ENCODE data around the gene MEX3D.
"Not testable (repeated sequence)": the region's sequence is repeated elsewhere in the genome, so short reads cannot be mapped to it uniquely, and the experiment has no call there.

Gene MEX3D

GRCh38 chr19:1533510-1534150 is 34.5 kb downstream of the MEX3D start:
- no peak for DNase-seq

DNA sequence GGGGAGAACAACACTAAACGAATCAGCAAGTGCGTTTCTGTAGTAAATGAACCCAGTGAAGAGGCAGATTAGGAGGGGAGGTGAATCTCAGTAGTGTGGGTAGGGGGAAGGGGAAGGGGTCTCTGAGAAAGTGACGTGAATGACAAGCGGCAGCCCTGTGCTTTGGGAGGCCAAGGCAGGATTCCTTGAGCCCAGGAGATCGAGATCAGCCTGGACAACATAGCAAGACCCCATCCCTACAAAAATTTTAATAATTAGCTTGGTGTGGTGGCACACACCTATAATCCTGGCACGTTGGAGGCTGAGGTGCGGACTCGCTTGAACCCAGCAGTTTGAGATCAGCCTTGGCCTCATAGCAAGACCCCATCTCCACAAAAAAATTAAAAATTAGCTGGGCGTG is 36.1 kb downstream of the MEX3D start:
- DNase-seq: no peak

- no peak for DNase-seq
Measured at GRCh38 chr19:1531587-1531986, 36.5 kb downstream of the MEX3D start.

DNA sequence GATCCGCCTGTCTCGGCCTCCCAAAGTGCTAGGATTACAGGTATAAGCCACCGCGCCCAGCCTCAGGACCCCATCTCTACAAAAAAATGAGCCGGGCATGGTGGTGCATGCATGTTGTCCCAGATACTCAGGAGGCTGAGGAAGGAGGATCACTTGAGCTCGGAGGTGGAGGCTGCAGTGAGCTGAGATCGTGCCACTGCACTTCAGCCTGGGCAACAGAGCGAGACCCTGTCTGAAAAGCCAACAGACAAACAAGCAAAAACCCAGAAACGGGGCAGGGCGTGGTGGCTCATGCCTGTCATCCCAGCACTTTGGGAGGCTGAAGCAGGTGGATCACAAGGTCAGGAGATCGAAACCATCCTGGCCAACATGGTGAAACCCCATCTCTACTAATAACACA is 37.3 kb downstream of the MEX3D start:
- DNase-seq: not testable (repeated sequence)

GRCh38 chr19:1529430-1529816 is 38.7 kb downstream of the MEX3D start:
- no peak for DNase-seq

GRCh38 chr19:1528596-1529429 is 39.3 kb downstream of the MEX3D start:
- DNase-seq: no peak

DNA sequence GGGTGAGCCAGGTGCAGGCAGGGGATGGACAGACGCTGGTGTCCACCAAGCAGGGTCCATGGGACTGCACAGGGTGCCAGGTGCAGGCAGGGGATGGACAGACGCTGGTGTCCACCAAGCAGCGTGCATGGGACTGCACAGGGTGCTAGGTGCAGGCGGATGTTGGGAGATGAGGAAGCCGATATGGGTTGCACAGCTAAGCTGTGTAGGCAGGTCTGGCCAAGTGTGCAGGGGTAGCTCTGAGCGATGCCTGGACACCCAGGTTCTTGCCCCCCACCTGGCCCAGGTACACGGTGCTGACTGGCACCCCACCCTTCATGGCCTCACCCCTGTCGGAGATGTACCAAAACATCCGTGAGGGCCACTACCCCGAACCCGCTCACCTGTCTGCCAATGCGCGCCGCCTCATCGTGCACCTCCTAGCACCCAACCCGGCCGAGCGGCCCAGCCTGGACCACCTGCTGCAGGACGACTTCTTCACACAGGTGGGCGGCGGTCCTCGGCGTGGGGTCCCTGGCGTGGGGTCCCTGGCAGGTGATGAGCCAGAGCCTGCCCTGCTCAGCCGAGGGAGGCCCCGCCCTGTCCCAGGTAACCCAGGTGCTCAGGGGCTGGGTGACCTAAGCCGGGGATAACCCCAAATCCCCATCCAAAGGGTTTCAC is 40.3 kb downstream of the MEX3D start:
- no peak for DNase-seq

- DNase-seq: no peak
Measured at GRCh38 chr19:1526979-1527649, 41.0 kb downstream of the MEX3D start.

- no peak for DNase-seq
Measured at GRCh38 chr19:1526066-1526778, 41.9 kb downstream of the MEX3D start.

- no peak for DNase-seq
Measured at GRCh38 chr19:1525343-1525742, 42.8 kb downstream of the MEX3D start.

- DNase-seq: no peak
Measured at GRCh38 chr19:1524972-1525325, 43.2 kb downstream of the MEX3D start.

DNA sequence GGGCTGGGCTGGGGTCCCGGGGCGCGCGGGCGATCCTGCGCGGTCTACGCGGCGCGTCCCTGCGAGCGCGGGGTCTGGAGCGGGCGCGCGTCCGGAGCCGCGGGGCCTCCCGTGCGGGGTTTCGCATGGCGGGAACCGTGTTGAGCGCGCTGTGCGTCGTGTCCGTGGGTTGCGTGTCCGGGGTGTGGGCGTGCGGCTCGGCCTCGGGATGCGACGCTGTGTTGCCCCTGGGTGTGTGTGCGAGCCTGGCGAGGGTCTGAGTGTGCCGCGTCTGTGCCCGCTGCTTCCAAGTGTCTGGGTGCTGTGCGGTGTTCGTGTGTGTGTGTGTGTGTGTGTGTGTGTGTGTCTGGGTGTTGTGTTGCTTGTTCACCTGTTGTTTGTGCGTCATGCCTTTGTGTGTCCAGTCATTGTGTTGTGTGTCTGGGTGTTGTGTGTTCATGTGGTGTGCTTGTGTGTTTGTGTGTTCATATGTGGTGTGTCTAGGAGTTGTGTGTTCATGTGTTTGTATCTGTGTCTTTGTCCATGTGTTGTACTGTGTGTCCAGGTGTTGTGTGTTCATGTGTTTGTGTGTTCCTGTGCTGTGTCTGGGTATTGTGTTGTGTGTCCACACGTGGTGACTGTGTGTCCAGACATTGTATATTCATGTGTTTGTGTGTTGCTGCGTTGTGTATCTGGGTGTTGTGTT is 43.7 kb downstream of the MEX3D start:
- DNase-seq: no peak

GRCh38 chr19:1523412-1524286 is 44.5 kb downstream of the MEX3D start, which contains the start of gene PLK5:
Gene PLK5 (plus strand): TSS chr19:1524077. CDS start chr19:1526997, 2,920 bp downstream.
- DNase-seq: no peak

DNA sequence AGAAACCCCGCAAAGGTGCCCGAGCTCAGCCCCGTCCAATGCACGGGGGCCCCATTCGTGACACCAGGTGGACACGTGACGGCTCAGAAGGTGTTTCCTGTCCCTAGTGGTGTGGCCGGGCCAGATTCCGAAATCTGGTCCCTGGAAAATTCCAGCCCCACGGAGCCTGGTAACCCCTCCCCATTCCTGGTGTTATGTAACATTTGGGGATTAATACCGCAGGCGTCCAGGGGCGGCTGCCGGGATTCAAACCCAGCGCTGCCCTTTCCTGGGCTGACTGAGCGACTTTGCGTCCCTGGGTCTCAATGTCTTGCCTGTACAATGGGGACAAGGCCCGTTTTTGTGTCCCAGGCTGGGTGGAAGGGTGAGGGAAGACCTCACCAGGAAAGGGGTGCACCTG is 45.3 kb downstream of the MEX3D start:
- DNase-seq: no peak

GRCh38 chr19:1522061-1522460 is 46.1 kb downstream of the MEX3D start:
- DNase-seq: no peak

GRCh38 chr19:1521636-1522035 is 46.5 kb downstream of the MEX3D start:
- no peak for DNase-seq

GRCh38 chr19:1520203-1520780 is 47.8 kb downstream of the MEX3D start:
- DNase-seq: no peak

- DNase-seq: not testable (repeated sequence)
Measured at GRCh38 chr19:1519802-1520201, 48.3 kb downstream of the MEX3D start.

- no peak for DNase-seq
Measured at GRCh38 chr19:1518471-1518870, 49.7 kb downstream of the MEX3D start.

DNA sequence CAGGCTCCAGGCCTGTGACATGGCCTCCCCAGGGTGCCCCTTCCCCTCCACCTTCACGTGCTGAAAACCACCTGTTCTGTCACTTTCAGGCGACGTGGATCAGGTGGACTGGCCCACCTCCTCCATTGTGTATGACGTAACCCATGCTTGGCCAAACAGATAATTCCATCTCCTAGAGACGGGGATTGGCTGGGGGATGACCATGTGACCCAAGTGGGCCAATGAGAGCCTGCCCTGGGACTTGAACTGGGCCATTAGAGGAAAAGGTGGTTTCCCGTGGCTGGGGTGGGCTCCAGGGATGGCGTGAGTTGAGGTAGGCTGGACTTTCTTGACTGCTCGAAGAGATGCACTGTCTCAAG is 51.8 kb downstream of the MEX3D start:
- DNase-seq: no peak
